Esophagus squamous epithelium (tissue), 5 donors: Measurements from ENCODE around the gene ZNF484. TPM values are rescaled to one million over a fixed set of nuclear protein-coding genes. Genes with fewer than 3 reads are reported as not detected.
"Not testable (repeated sequence)": the region's sequence is repeated elsewhere in the genome, so short reads cannot be mapped to it uniquely, and the experiment has no call there.

Experiments used
- DNase-seq: peaks from one replicate; lab custom pipeline; 2025; lab: John Stamatoyannopoulos, UW
- H3K27ac ChIP-seq, 4 donors: fragments of 200-600 bp; sonication (generic); one replicate each; pipeline ENCODE4 v1.5.1; 2016 to 2019; ENCODE audit warnings: mild to moderate bottlenecking in 1 of 4
- H3K27me3 ChIP-seq, 4 donors: fragments of 200-600 bp; sonication (generic); 1 replicate in 3 of 4; 2 replicates in 1 of 4; pipeline versions ENCODE4 v1.5.1 to v1.6.0; 2017 to 2021; ENCODE audit warnings: antibody characterized with exemption in 1 of 4
- H3K36me3 ChIP-seq, 3 donors: fragments of 200-600 bp; sonication (generic); one replicate each; pipeline ENCODE4 v1.5.1; 2016 to 2019
- H3K4me1 ChIP-seq, 3 donors: fragments of 200-600 bp; sonication (generic); one replicate each; pipeline ENCODE4 v1.5.1; 2017 to 2019
- H3K4me3 ChIP-seq, 4 donors: fragments of 200-600 bp; sonication (generic); 1 replicate in 3 of 4; 2 replicates in 1 of 4; pipeline ENCODE4 v1.5.1; 2016 to 2019; ENCODE audit warnings: mild to moderate bottlenecking in 2 of 4, moderate library complexity in 1 of 4
- H3K9me3 ChIP-seq, 3 donors: fragments of 200-600 bp; sonication (generic); one replicate each; pipeline ENCODE4 v1.5.1; 2016 to 2019
- POLR2A ChIP-seq, 4 donors: fragments of 450-650 bp; IDR thresholded peaks; one replicate each; pipeline ENCODE4 v1.6.1; 2017; ENCODE audit warnings: antibody characterized with exemption in 4 of 4, mild to moderate bottlenecking in 4 of 4, moderate library complexity in 3 of 4
- WGBS, 2 donors: methylation state at CpG; one replicate each; pipeline ENCODE4 v1.1.5; 2018; 5-methylcytosine and 5-hydroxymethylcytosine counted together
- intact Hi-C: fragments of 100-400 bp; cut with DNase I; formaldehyde crosslinking; loops from one replicate; pipeline ENCODE4 v1.15.0; 2022
- total RNA-seq, 4 donors: library from RNA; depleted of rRNA; stranded (reverse); fragments of >200 nt; gene quantifications; one replicate each; pipeline ENCODE4 v1.1.0, GENCODE V29; 2016
- TF ChIP-seq, protein P1 (sequence below), 6 experiments: fragments of 450-650 bp in 4 of 6; fragments of 200-600 bp in 2 of 6; sonication (generic) in 2 of 6; IDR thresholded peaks; one replicate each; pipeline ENCODE4 v1.5.1; 2016 to 2019; ENCODE audit warnings: antibody characterized with exemption in 6 of 6, mild to moderate bottlenecking in 4 of 6, moderate library complexity in 4 of 6
- donor health status: DM: yes; HTN: yes; CAD: no.

ZNF484 gene
- total RNA-seq, 4 donors from 2014 or later: 2.4 to 8.8 (median 5.0) TPM

DNA sequence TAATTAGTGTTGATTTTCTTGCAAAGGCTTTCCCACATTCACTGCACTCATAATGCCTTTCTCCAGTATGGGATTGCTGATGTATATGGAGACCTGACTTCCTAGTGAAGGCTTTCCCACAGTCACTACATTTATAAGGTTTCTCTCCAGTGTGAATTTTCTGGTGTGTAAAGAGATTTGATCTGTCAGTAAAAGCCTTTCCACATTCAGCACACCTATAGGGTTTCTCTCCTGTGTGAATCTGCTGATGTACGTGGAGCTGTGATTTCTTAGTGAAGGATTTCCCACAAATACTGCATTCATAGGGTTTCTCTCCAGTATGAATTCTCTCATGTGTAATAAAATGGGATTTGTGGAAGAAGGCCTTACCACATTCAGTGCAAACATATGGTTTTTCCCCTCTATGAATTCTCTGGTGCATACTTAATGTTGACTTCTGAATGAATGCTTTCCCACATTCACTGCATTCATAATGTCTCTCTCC is 31.1 kb downstream of the ZNF484 start:
- H3K4me1 ChIP-seq: no peaks in the 10 kb centered on the region
- H3K27ac ChIP-seq: no peak overlapping the region
- peaks cover 7 to 79% (median 67%) of the 10 kb centered on the region in 3 donors for H3K9me3 ChIP-seq
- no peaks in the 10 kb centered on the region for H3K27me3 ChIP-seq
- peaks cover 23 to 79% (median 25%) of the 10 kb centered on the region in 3 donors for H3K36me3 ChIP-seq
- intact Hi-C loops: no loop called here
- DNase-seq: no peak
- TF ChIP-seq, protein P1, sequence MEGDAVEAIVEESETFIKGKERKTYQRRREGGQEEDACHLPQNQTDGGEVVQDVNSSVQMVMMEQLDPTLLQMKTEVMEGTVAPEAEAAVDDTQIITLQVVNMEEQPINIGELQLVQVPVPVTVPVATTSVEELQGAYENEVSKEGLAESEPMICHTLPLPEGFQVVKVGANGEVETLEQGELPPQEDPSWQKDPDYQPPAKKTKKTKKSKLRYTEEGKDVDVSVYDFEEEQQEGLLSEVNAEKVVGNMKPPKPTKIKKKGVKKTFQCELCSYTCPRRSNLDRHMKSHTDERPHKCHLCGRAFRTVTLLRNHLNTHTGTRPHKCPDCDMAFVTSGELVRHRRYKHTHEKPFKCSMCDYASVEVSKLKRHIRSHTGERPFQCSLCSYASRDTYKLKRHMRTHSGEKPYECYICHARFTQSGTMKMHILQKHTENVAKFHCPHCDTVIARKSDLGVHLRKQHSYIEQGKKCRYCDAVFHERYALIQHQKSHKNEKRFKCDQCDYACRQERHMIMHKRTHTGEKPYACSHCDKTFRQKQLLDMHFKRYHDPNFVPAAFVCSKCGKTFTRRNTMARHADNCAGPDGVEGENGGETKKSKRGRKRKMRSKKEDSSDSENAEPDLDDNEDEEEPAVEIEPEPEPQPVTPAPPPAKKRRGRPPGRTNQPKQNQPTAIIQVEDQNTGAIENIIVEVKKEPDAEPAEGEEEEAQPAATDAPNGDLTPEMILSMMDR (IDR thresholded peaks at IDR 0.05): no peak
- no peak for TF ChIP-seq POLR2A (IDR thresholded peaks at IDR 0.05)
- 100% methylated on average over 1 of the region's 1 CpG for WGBS, 2 donors
- no peak overlapping the region for H3K4me3 ChIP-seq

GRCh38 chr9:92838411-92838810 is 39.4 kb downstream of the ZNF484 start:
- H3K27me3 ChIP-seq, H3K27ac ChIP-seq, H3K36me3 ChIP-seq, intact Hi-C loops, H3K4me1 ChIP-seq, H3K4me3 ChIP-seq, DNase-seq: not testable (repeated sequence)
- 90 to 93% methylated on average over 1 of the region's 1 CpG for WGBS, 2 donors
- H3K9me3 ChIP-seq: peaks cover 0 to 55% (median 18%) of the 10 kb centered on the region in 3 donors

- intact Hi-C loops: no loop called here
- Histone ChIP-seq H3K9me3 (peaks cover 0 to 45% (median 10%) of the 10 kb centered on the region in 3 donors), H3K36me3 (no peaks in the 10 kb centered on the region), H3K4me3 (no peak overlapping the region), H3K27me3 (no peaks in the 10 kb centered on the region), H3K27ac (no peak overlapping the region), H3K4me1 (no peaks in the 10 kb centered on the region)
- 97 to 98% methylated on average over 14 to 23 of the region's 25 CpGs for WGBS, 2 donors
- no peak for DNase-seq
- TF ChIP-seq, protein P1 (IDR thresholded peaks at IDR 0.05): no peak
- TF ChIP-seq POLR2A (IDR thresholded peaks at IDR 0.05): no peak
These were observed 40.6 kb downstream of the ZNF484 start for GRCh38 chr9:92837191-92837590.

- no peak for TF ChIP-seq POLR2A (IDR thresholded peaks at IDR 0.05)
- TF ChIP-seq, protein P1 (IDR thresholded peaks at IDR 0.05): no peak
These were observed 48.4 kb downstream of the ZNF484 start for GRCh38 chr9:92829420-92829819.

GRCh38 chr9:92825065-92825464 is 52.8 kb downstream of the ZNF484 start:
- H3K27ac ChIP-seq, H3K4me1 ChIP-seq, H3K36me3 ChIP-seq, DNase-seq, H3K27me3 ChIP-seq, H3K4me3 ChIP-seq, H3K9me3 ChIP-seq, intact Hi-C loops: not testable (repeated sequence)
- WGBS, 2 donors: 69 to 88% methylated on average over 2 of the region's 2 CpGs

More at GRCh38 chr9:92829420-92829819, 48.4 kb downstream of the ZNF484 start:
- intact Hi-C loops: no loop called here
- H3K27me3 ChIP-seq: no peaks in the 10 kb centered on the region
- no peaks in the 10 kb centered on the region for H3K4me1 ChIP-seq
- 72 to 100% methylated on average over 2 of the region's 2 CpGs for WGBS, 2 donors
- DNase-seq: no peak
- H3K36me3 ChIP-seq: no peaks in the 10 kb centered on the region
- H3K9me3 ChIP-seq: peaks cover 0 to 10% (median 0%) of the 10 kb centered on the region in 3 donors
- H3K27ac ChIP-seq: no peak overlapping the region
- H3K4me3 ChIP-seq: no peak overlapping the region

- Histone ChIP-seq H3K36me3 (no peaks in the 10 kb centered on the region), H3K9me3 (no peaks in the 10 kb centered on the region), H3K27me3 (peaks cover 0 to 40% (median 0%) of the 10 kb centered on the region in 4 donors), H3K4me3 (no peak overlapping the region), H3K27ac (no peak overlapping the region), H3K4me1 (no peaks in the 10 kb centered on the region)
- TF ChIP-seq POLR2A (IDR thresholded peaks at IDR 0.05): no peak
- TF ChIP-seq, protein P1 (IDR thresholded peaks at IDR 0.05): no peak
- 48 to 74% methylated on average over 3 of the region's 3 CpGs for WGBS, 2 donors
- no peak for DNase-seq
- intact Hi-C loops: no loop called here
These were observed 56.9 kb downstream of the ZNF484 start for GRCh38 chr9:92820964-92821363.

- H3K27me3 ChIP-seq: peaks cover 0 to 50% (median 0%) of the 10 kb centered on the region in 4 donors
- H3K4me3 ChIP-seq, H3K9me3 ChIP-seq, intact Hi-C loops, H3K36me3 ChIP-seq, H3K4me1 ChIP-seq, H3K27ac ChIP-seq, DNase-seq: not testable (repeated sequence)
- WGBS, 2 donors: 67 to 80% methylated on average over 1 of the region's 1 CpG
These were observed 57.9 kb downstream of the ZNF484 start for GRCh38 chr9:92819898-92820297.

DNA sequence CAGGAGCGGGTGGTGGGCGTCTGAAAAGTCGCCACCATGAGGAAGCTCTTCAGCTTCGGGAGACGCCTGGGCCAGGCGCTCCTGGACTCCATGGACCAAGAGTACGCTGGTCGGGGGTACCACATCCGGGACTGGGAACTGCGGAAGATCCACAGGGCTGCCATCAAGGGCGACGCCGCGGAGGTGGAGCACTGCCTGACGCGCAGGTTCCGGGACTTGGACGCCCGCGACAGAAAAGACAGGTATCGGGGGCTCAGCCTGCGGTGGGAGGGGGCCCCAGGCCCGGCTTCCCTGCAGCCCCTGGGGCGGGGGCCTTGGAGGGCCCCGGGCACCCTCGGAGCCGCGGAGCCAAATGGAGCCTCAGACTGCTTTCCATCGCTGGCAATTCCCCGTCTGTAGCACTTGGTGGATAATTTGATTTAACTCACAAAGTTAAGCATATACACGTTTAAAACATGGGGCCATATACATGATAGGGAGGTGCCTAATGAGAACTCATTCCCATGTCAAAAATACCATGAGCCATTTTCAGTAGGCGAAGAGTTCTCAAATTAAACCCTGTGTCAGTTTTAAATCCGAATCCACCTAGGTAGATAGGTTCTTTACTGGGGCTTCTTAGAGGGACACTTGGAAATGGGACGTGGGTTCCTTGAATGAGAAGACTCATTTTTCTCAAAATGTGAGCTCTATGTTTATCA is 68.1 kb downstream of the ZNF484 start:
- intact Hi-C loops, H3K9me3 ChIP-seq, H3K36me3 ChIP-seq, H3K27ac ChIP-seq, DNase-seq: not testable (repeated sequence)
- Histone ChIP-seq H3K4me3 (peak overlapping the region in 3 of 4 donors; percentile 25 to 62 (median 40)), H3K4me1 (peaks cover 22 to 30% (median 28%) of the 10 kb centered on the region in 3 donors), H3K27me3 (peaks cover 19 to 100% (median 51%) of the 10 kb centered on the region in 4 donors)
- 14 to 26% methylated on average over 6 to 15 of the region's 34 CpGs for WGBS, 2 donors
